Measurements from ENCODE around the gene COL15A1.
A peak's percentile ranks its signal among the peaks of the same experiment; 100 is the strongest.

Gene COL15A1

GRCh38 chr9:99031319-99031718 lies 87.6 kb downstream of the COL15A1 start:
- no peak for DNase-seq (ENCODE audit: low spot score)
- H3K36me3 Mint-ChIP-seq (ENCODE audit: low read depth), result no peaks in the 10 kb centered on the region
- H3K4me1 Mint-ChIP-seq (ENCODE audit: low read depth), result peaks cover 45% of the 10 kb centered on the region
- H3K27me3 Mint-ChIP-seq (ENCODE audit: low read depth), result peaks cover 22% of the 10 kb centered on the region
- H3K4me3 Mint-ChIP-seq, result no peak overlapping the region
- no peak overlapping the region for H3K27ac Mint-ChIP-seq
- H3K9me3 Mint-ChIP-seq, result peaks cover 3% of the 10 kb centered on the region

GRCh38 chr9:99031994-99032393 lies 88.3 kb downstream of the COL15A1 start:
- Mint-ChIP-seq H3K4me1 (ENCODE audit: low read depth) (peaks cover 39% of the 10 kb centered on the region), H3K4me3 (no peak overlapping the region), H3K9me3 (peaks cover 3% of the 10 kb centered on the region), H3K27me3 (ENCODE audit: low read depth) (peaks cover 24% of the 10 kb centered on the region), H3K36me3 (ENCODE audit: low read depth) (no peaks in the 10 kb centered on the region), H3K27ac (no peak overlapping the region)
- no peak for DNase-seq (ENCODE audit: low spot score)

GRCh38 chr9:99034149-99034548 lies 90.4 kb downstream of the COL15A1 start:
- Mint-ChIP-seq H3K4me1 (ENCODE audit: low read depth) (peaks cover 36% of the 10 kb centered on the region), H3K4me3 (no peak overlapping the region)
- no peak for DNase-seq (ENCODE audit: low spot score)

GRCh38 chr9:99035313-99035712 lies 91.6 kb downstream of the COL15A1 start:
- no peak overlapping the region for H3K27ac Mint-ChIP-seq
- H3K27me3 Mint-ChIP-seq (ENCODE audit: low read depth), result peaks cover 26% of the 10 kb centered on the region
- peaks cover 39% of the 10 kb centered on the region for H3K4me1 Mint-ChIP-seq (ENCODE audit: low read depth)
- H3K9me3 Mint-ChIP-seq, result peaks cover 2% of the 10 kb centered on the region
- H3K36me3 Mint-ChIP-seq (ENCODE audit: low read depth), result no peaks in the 10 kb centered on the region
- H3K4me3 Mint-ChIP-seq, result no peak overlapping the region
- no peak for DNase-seq (ENCODE audit: low spot score)

More at GRCh38 chr9:99034149-99034548, 90.4 kb downstream of the COL15A1 start:
- Mint-ChIP-seq H3K27me3 (ENCODE audit: low read depth) (peaks cover 27% of the 10 kb centered on the region), H3K36me3 (ENCODE audit: low read depth) (no peaks in the 10 kb centered on the region), H3K9me3 (peaks cover 3% of the 10 kb centered on the region), H3K27ac (no peak overlapping the region)

- no peak for DNase-seq (ENCODE audit: low spot score)
- H3K4me3 Mint-ChIP-seq, result no peak overlapping the region
- peaks cover 17% of the 10 kb centered on the region for H3K27me3 Mint-ChIP-seq (ENCODE audit: low read depth)
- peaks cover 1% of the 10 kb centered on the region for H3K36me3 Mint-ChIP-seq (ENCODE audit: low read depth)
- H3K4me1 Mint-ChIP-seq (ENCODE audit: low read depth), result peaks cover 43% of the 10 kb centered on the region
- H3K9me3 Mint-ChIP-seq, result no peaks in the 10 kb centered on the region
- no peak overlapping the region for H3K27ac Mint-ChIP-seq
These were observed 94.2 kb downstream of the COL15A1 start for GRCh38 chr9:99037769-99038483.

GRCh38 chr9:99038484-99038820 lies 94.7 kb downstream of the COL15A1 start:
- Mint-ChIP-seq H3K27ac (no peak overlapping the region), H3K9me3 (no peaks in the 10 kb centered on the region), H3K36me3 (ENCODE audit: low read depth) (peaks cover 1% of the 10 kb centered on the region), H3K27me3 (ENCODE audit: low read depth) (peaks cover 15% of the 10 kb centered on the region), H3K4me1 (ENCODE audit: low read depth) (peaks cover 40% of the 10 kb centered on the region), H3K4me3 (no peak overlapping the region)
- no peak for DNase-seq (ENCODE audit: low spot score)

- Mint-ChIP-seq H3K27ac (no peak overlapping the region), H3K36me3 (ENCODE audit: low read depth) (peaks cover 9% of the 10 kb centered on the region), H3K4me1 (ENCODE audit: low read depth) (peaks cover 35% of the 10 kb centered on the region), H3K27me3 (ENCODE audit: low read depth) (peaks cover 6% of the 10 kb centered on the region), H3K4me3 (no peak overlapping the region), H3K9me3 (peaks cover 9% of the 10 kb centered on the region)
- DNase-seq (ENCODE audit: low spot score), result no peak
These were observed 95.9 kb downstream of the COL15A1 start for GRCh38 chr9:99039505-99040182.

- Mint-ChIP-seq H3K27me3 (ENCODE audit: low read depth) (peaks cover 5% of the 10 kb centered on the region), H3K27ac (no peak overlapping the region)
These were observed 96.7 kb downstream of the COL15A1 start for GRCh38 chr9:99040251-99040900.

GRCh38 chr9:99040911-99041582 lies 97.3 kb downstream of the COL15A1 start:
- Mint-ChIP-seq H3K9me3 (peaks cover 21% of the 10 kb centered on the region), H3K4me3 (no peak overlapping the region), H3K27ac (peak overlapping the region; percentile 21), H3K36me3 (ENCODE audit: low read depth) (peaks cover 17% of the 10 kb centered on the region), H3K27me3 (ENCODE audit: low read depth) (peaks cover 5% of the 10 kb centered on the region), H3K4me1 (ENCODE audit: low read depth) (peaks cover 34% of the 10 kb centered on the region)
- DNase-seq (ENCODE audit: low spot score), result no peak

More at GRCh38 chr9:99040251-99040900, 96.7 kb downstream of the COL15A1 start:
- Mint-ChIP-seq H3K36me3 (ENCODE audit: low read depth) (peaks cover 15% of the 10 kb centered on the region), H3K4me1 (ENCODE audit: low read depth) (peaks cover 38% of the 10 kb centered on the region), H3K9me3 (peaks cover 16% of the 10 kb centered on the region), H3K4me3 (no peak overlapping the region)
- no peak for DNase-seq (ENCODE audit: low spot score)

- peaks cover 36% of the 10 kb centered on the region for H3K4me1 Mint-ChIP-seq (ENCODE audit: low read depth)
- H3K9me3 Mint-ChIP-seq, result peaks cover 21% of the 10 kb centered on the region
- DNase-seq (ENCODE audit: low spot score), result no peak
- H3K36me3 Mint-ChIP-seq (ENCODE audit: low read depth), result peaks cover 17% of the 10 kb centered on the region
- H3K4me3 Mint-ChIP-seq, result no peak overlapping the region
- no peak overlapping the region for H3K27ac Mint-ChIP-seq
- peaks cover 3% of the 10 kb centered on the region for H3K27me3 Mint-ChIP-seq (ENCODE audit: low read depth)
These were observed 97.9 kb downstream of the COL15A1 start for GRCh38 chr9:99041618-99042017.

GRCh38 chr9:99042620-99043019 lies 98.9 kb downstream of the COL15A1 start:
- no peak for DNase-seq (ENCODE audit: low spot score)

GRCh38 chr9:99044827-99045226 lies 101.1 kb downstream of the COL15A1 start:
- no peak for DNase-seq (ENCODE audit: low spot score)
- Mint-ChIP-seq H3K27ac (peak overlapping the region; percentile 53), H3K36me3 (ENCODE audit: low read depth) (peaks cover 17% of the 10 kb centered on the region), H3K4me1 (ENCODE audit: low read depth) (peaks cover 37% of the 10 kb centered on the region), H3K27me3 (ENCODE audit: low read depth) (no peaks in the 10 kb centered on the region), H3K4me3 (no peak overlapping the region), H3K9me3 (peaks cover 21% of the 10 kb centered on the region)

More at GRCh38 chr9:99042620-99043019, 98.9 kb downstream of the COL15A1 start:
- peaks cover 21% of the 10 kb centered on the region for H3K9me3 Mint-ChIP-seq
- H3K4me1 Mint-ChIP-seq (ENCODE audit: low read depth), result peaks cover 34% of the 10 kb centered on the region
- H3K27me3 Mint-ChIP-seq (ENCODE audit: low read depth), result peaks cover under 1% of the 10 kb centered on the region
- peaks cover 17% of the 10 kb centered on the region for H3K36me3 Mint-ChIP-seq (ENCODE audit: low read depth)
- no peak overlapping the region for H3K27ac Mint-ChIP-seq
- no peak overlapping the region for H3K4me3 Mint-ChIP-seq

GRCh38 chr9:99046068-99046467 lies 102.4 kb downstream of the COL15A1 start:
- no peak overlapping the region for H3K4me3 Mint-ChIP-seq
- H3K27me3 Mint-ChIP-seq (ENCODE audit: low read depth), result no peaks in the 10 kb centered on the region
- H3K27ac Mint-ChIP-seq, result no peak overlapping the region
- peaks cover 17% of the 10 kb centered on the region for H3K36me3 Mint-ChIP-seq (ENCODE audit: low read depth)
- H3K4me1 Mint-ChIP-seq (ENCODE audit: low read depth), result peaks cover 40% of the 10 kb centered on the region
- peaks cover 21% of the 10 kb centered on the region for H3K9me3 Mint-ChIP-seq
- no peak for DNase-seq (ENCODE audit: low spot score)
